ENCODE measurements around the gene FBXL20. TPM values are rescaled to one million over a fixed set of nuclear protein-coding genes. Genes with fewer than 3 reads are reported as not detected.
A peak's percentile ranks its signal among the peaks of the same experiment; 100 is the strongest.

FBXL20 gene
- total RNA-seq, 1 experiment from 2014 or later: 71.5 TPM

GRCh38 chr17:39230361-39230760 is 171.1 kb downstream of the FBXL20 start:
- BruUV-seq (replicated peaks): no TSS peak
- CTCF ChIA-PET: interaction anchor here (0.6 to 5.2 kb wide), 11 partner anchors 8 to 723 kb away, joined by 3 to 91 read pairs (median 6); partner anchors contain the start of gene RPL19

GRCh38 chr17:39229274-39229913 is 172.0 kb downstream of the FBXL20 start:
- no TSS peak for BruUV-seq (replicated peaks)
- intact Hi-C loops (cut with micrococcal nuclease; ENCODE audit: unreplicated experiment): no loop called here
- Mint-ChIP-seq H3K4me1 (ENCODE audit: low read depth, unreplicated experiment) (peaks cover 26% of the 10 kb centered on the region), H3K36me3 (ENCODE audit: insufficient read depth, unreplicated experiment) (peaks cover 9% of the 10 kb centered on the region), H3K27ac (ENCODE audit: unreplicated experiment) (peak overlapping the region; percentile 19), H3K4me3 (ENCODE audit: low read depth, unreplicated experiment) (peak overlapping the region; percentile 10), H3K27me3 (ENCODE audit: unreplicated experiment) (peaks cover 79% of the 10 kb centered on the region), H3K9me3 (ENCODE audit: low read depth, unreplicated experiment) (no peaks in the 10 kb centered on the region)
- TF ChIP-seq CTCF (IDR thresholded peaks at IDR 0.05; ENCODE audit: unreplicated experiment): no peak
- CTCF ChIA-PET: interaction anchor here (1.3 to 5.2 kb wide), 4 partner anchors 14 to 65 kb away, joined by 4 to 91 read pairs (median 34); no protein-coding TSS in a partner anchor
- peak; percentile 84 for DNase-seq

More at GRCh38 chr17:39230361-39230760, 171.1 kb downstream of the FBXL20 start:
- no peak for TF ChIP-seq CTCF (IDR thresholded peaks at IDR 0.05; ENCODE audit: unreplicated experiment)
- H3K9me3 Mint-ChIP-seq (ENCODE audit: low read depth, unreplicated experiment): no peaks in the 10 kb centered on the region
- H3K36me3 Mint-ChIP-seq (ENCODE audit: insufficient read depth, unreplicated experiment): peaks cover 9% of the 10 kb centered on the region
- DNase-seq: no peak
- peaks cover 29% of the 10 kb centered on the region for H3K4me1 Mint-ChIP-seq (ENCODE audit: low read depth, unreplicated experiment)
- peaks cover 69% of the 10 kb centered on the region for H3K27me3 Mint-ChIP-seq (ENCODE audit: unreplicated experiment)
- intact Hi-C loops (cut with micrococcal nuclease; ENCODE audit: unreplicated experiment): no loop called here
- no peak overlapping the region for H3K4me3 Mint-ChIP-seq (ENCODE audit: low read depth, unreplicated experiment)
- H3K27ac Mint-ChIP-seq (ENCODE audit: unreplicated experiment): no peak overlapping the region

GRCh38 chr17:39227364-39227919 is 174.0 kb downstream of the FBXL20 start:
- Mint-ChIP-seq H3K4me3 (ENCODE audit: low read depth, unreplicated experiment) (no peak overlapping the region), H3K9me3 (ENCODE audit: low read depth, unreplicated experiment) (no peaks in the 10 kb centered on the region), H3K4me1 (ENCODE audit: low read depth, unreplicated experiment) (peaks cover 26% of the 10 kb centered on the region), H3K27me3 (ENCODE audit: unreplicated experiment) (peaks cover 87% of the 10 kb centered on the region), H3K27ac (ENCODE audit: unreplicated experiment) (no peak overlapping the region), H3K36me3 (ENCODE audit: insufficient read depth, unreplicated experiment) (peaks cover 15% of the 10 kb centered on the region)
- TF ChIP-seq CTCF (IDR thresholded peaks at IDR 0.05; ENCODE audit: unreplicated experiment): no peak
- intact Hi-C loops (cut with micrococcal nuclease; ENCODE audit: unreplicated experiment): no loop called here
- CTCF ChIA-PET: interaction anchor here (0.7 to 1.9 kb wide), 5 partner anchors 11 to 28 kb away, joined by 3 to 10 read pairs (median 4); partner anchors contain the start of gene RPL19
- BruUV-seq (replicated peaks): no TSS peak
- DNase-seq: no peak

GRCh38 chr17:39225959-39226683 is 175.3 kb downstream of the FBXL20 start:
- no peaks in the 10 kb centered on the region for H3K9me3 Mint-ChIP-seq (ENCODE audit: low read depth, unreplicated experiment)
- intact Hi-C loops (cut with micrococcal nuclease; ENCODE audit: unreplicated experiment): no loop called here
- CTCF ChIA-PET: interaction anchor here (0.8 to 1.7 kb wide), 2 partner anchors 19 to 26 kb away, joined by 3 to 5 read pairs; partner anchors contain the start of gene RPL19
- H3K27me3 Mint-ChIP-seq (ENCODE audit: unreplicated experiment): peaks cover 85% of the 10 kb centered on the region
- no TSS peak for BruUV-seq (replicated peaks)
- peaks cover 15% of the 10 kb centered on the region for H3K36me3 Mint-ChIP-seq (ENCODE audit: insufficient read depth, unreplicated experiment)
- no peak for DNase-seq
- H3K27ac Mint-ChIP-seq (ENCODE audit: unreplicated experiment): no peak overlapping the region
- no peak for TF ChIP-seq CTCF (IDR thresholded peaks at IDR 0.05; ENCODE audit: unreplicated experiment)
- H3K4me1 Mint-ChIP-seq (ENCODE audit: low read depth, unreplicated experiment): peaks cover 14% of the 10 kb centered on the region
- H3K4me3 Mint-ChIP-seq (ENCODE audit: low read depth, unreplicated experiment): no peak overlapping the region

Measured in Calu3 (cell line).